OCI-LY1 (cell line): ENCODE results near the gene CA7.

ENCODE experiments used
- CTCF ChIP-seq: fragments of 200-600 bp; sonication (generic), shearing (Covaris generic); IDR thresholded peaks from 2 replicates; pipeline ENCODE4 v1.5.1; 2017; ENCODE audit warnings: mild to moderate bottlenecking, antibody characterized with exemption, low read length, moderate library complexity, mixed read lengths
- EZH2 ChIP-seq: fragments of 200-600 bp; sonication (generic), shearing (Covaris generic); IDR thresholded peaks from 2 replicates; pipeline ENCODE4 v1.8.0; 2017; ENCODE audit warnings: borderline replicate concordance, mixed run types, mild to moderate bottlenecking, antibody characterized with exemption, low read length, moderate library complexity, mixed read lengths

- TF ChIP-seq CTCF (no peak), EZH2 (no peak)
Measured at GRCh38 chr16:66801320-66802105, 42.7 kb upstream of the CA7 start, which contains the start of gene TERB1.
